Skeletal muscle cell (primary cell): Measurements from ENCODE around the gene CD300C.
"Not testable (repeated sequence)": the region's sequence is repeated elsewhere in the genome, so short reads cannot be mapped to it uniquely, and the experiment has no call there.

Source experiments
- DNase-seq: peaks from one replicate; pipeline ENCODE4 v3.0.0-alpha.2; 2010; ENCODE audit warnings: low read depth
- H3K4me3 ChIP-seq: 2 replicates; pipeline ENCODE4 v1.5.1; 2011; ENCODE audit warnings: low read depth, mild to moderate bottlenecking, control low read depth, low read length, moderate library complexity

CD300C gene

GRCh38 chr17:74520016-74520434, 25.9 kb downstream of the CD300C start:
- DNase-seq = no peak
- no peak overlapping the region for H3K4me3 ChIP-seq

GRCh38 chr17:74518413-74518981, 27.4 kb downstream of the CD300C start:
- H3K4me3 ChIP-seq, DNase-seq: not testable (repeated sequence)

- H3K4me3 ChIP-seq = no peak overlapping the region
Measured at GRCh38 chr17:74516561-74517328, 29.2 kb downstream of the CD300C start.

GRCh38 chr17:74515941-74516340, 30.0 kb downstream of the CD300C start:
- no peak for DNase-seq
- no peak overlapping the region for H3K4me3 ChIP-seq

More at GRCh38 chr17:74516561-74517328, 29.2 kb downstream of the CD300C start:
- no peak for DNase-seq

GRCh38 chr17:74514632-74515334, 31.1 kb downstream of the CD300C start:
- H3K4me3 ChIP-seq = no peak overlapping the region
- DNase-seq = no peak

GRCh38 chr17:74513987-74514631, 31.8 kb downstream of the CD300C start:
- H3K4me3 ChIP-seq = no peak overlapping the region
- peak; percentile 11 for DNase-seq

GRCh38 chr17:74512624-74513091, 33.3 kb downstream of the CD300C start:
- no peak overlapping the region for H3K4me3 ChIP-seq
- DNase-seq = no peak

GRCh38 chr17:74512036-74512435, 33.9 kb downstream of the CD300C start:
- DNase-seq = no peak
- no peak overlapping the region for H3K4me3 ChIP-seq

- H3K4me3 ChIP-seq = no peak overlapping the region
- DNase-seq = no peak
Measured at GRCh38 chr17:74508156-74508555, 37.8 kb downstream of the CD300C start.

- H3K4me3 ChIP-seq, DNase-seq: not testable (repeated sequence)
Measured at GRCh38 chr17:74503949-74504348, 42.0 kb downstream of the CD300C start.

GRCh38 chr17:74502861-74503260, 43.1 kb downstream of the CD300C start:
- no peak for DNase-seq
- no peak overlapping the region for H3K4me3 ChIP-seq

- DNase-seq = no peak
- no peak overlapping the region for H3K4me3 ChIP-seq
Measured at GRCh38 chr17:74499992-74500391, 45.9 kb downstream of the CD300C start.

- H3K4me3 ChIP-seq = no peak overlapping the region
- no peak for DNase-seq
Measured at GRCh38 chr17:74497471-74497870, 48.4 kb downstream of the CD300C start.

- no peak overlapping the region for H3K4me3 ChIP-seq
- peak; percentile 13 for DNase-seq
Measured at GRCh38 chr17:74493331-74493833, 52.5 kb downstream of the CD300C start.

- H3K4me3 ChIP-seq = no peak overlapping the region
- no peak for DNase-seq
Measured at GRCh38 chr17:74491626-74492025, 54.3 kb downstream of the CD300C start.
